AML-193 (cell line): Measurements from ENCODE around the gene CETP.
"Not testable (repeated sequence)": the region's sequence is repeated elsewhere in the genome, so short reads cannot be mapped to it uniquely, and the experiment has no call there.

Experiments
- DNase-seq, 2 experiments: peaks; one replicate each; lab custom pipeline; 2025; lab: John Stamatoyannopoulos, UW

CETP gene

DNA sequence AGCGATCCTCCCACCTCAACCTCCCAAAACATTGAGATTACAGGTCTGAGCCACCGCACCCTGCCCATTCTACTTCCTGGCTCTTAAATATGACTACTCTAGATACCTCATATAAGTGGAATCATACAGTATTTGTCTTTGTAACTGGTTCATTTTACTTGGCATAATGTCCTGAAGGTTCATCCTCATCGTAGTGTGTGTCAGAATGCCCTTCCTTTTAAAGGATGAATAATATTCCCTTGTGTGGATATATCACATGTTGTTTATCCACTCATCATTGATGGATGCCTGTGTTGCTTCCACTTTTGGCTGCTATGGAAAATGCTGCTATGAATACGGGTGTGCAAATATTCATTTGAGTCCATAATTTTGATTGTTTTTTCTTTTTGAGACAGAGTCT lies 5.7 kb upstream of the CETP start:
- no peak for DNase-seq

DNA sequence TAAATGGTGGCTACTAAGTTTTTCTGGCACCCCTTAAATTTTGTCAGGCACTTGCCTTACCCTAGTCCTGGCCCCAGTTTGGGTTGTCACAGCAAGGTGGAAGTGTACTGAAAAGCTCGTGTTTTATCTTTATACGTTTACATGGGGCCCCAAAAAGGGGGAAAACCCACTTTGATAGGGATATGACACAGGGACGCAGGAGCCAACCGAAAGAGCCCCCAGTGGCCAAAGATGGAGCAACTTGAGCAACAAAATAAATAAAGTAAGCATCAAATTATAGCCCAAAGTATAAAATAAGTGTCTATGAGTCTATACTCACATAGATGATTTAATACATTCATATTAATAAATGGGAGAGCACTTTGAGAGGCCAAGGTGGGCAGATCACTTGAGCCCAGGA lies 5.0 kb upstream of the CETP start:
- DNase-seq, result no peak

DNA sequence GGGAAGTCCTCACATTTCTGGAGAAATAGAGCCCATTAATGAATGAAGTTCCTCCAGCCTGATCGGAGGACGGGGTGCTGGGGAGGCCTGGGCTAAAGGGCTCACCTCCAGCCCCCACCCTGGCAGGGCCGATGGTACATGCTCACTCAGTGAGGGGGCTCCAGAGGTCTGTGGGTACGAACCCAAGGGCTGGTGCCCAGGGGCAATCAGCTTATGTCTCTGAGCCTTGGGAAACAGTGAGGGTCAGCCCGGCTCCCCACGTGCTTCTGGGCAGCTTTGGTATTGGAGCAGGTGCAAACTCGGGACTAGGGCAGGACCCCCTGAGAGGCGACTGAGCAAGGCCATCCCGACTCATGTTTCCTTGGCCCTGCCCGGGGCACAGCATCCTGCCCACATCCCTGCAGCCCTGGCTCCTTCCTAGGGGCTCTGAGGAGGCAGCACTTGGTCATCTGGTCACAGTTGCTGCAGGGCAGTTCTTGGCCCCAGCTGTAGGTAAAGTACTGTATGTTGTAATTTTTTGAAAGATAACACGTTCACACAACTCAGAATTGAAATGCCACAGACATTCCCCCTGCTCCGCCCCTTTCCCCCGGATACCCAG lies 969 bp upstream of the CETP start:
- no peak for DNase-seq

DNA sequence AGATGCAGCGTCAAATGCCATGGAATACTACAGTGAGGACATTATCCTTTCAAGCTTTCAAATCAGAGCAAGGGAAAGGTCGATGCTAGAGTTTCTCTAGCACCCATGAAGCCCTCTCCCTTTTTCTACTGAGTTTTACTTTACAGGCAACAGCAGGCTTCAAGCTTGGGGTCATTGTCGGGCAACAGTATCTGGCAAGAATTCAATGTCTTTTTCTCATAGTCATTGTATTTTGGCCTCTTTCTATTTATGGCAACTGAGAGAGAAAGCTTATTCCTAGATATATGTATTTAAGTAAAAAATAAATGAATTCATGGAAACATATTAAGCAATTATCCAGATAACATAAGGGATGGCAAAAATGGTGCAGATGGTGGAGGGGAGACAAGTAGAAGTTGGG lies 364 bp upstream of the CETP start:
- no peak for DNase-seq

DNA sequence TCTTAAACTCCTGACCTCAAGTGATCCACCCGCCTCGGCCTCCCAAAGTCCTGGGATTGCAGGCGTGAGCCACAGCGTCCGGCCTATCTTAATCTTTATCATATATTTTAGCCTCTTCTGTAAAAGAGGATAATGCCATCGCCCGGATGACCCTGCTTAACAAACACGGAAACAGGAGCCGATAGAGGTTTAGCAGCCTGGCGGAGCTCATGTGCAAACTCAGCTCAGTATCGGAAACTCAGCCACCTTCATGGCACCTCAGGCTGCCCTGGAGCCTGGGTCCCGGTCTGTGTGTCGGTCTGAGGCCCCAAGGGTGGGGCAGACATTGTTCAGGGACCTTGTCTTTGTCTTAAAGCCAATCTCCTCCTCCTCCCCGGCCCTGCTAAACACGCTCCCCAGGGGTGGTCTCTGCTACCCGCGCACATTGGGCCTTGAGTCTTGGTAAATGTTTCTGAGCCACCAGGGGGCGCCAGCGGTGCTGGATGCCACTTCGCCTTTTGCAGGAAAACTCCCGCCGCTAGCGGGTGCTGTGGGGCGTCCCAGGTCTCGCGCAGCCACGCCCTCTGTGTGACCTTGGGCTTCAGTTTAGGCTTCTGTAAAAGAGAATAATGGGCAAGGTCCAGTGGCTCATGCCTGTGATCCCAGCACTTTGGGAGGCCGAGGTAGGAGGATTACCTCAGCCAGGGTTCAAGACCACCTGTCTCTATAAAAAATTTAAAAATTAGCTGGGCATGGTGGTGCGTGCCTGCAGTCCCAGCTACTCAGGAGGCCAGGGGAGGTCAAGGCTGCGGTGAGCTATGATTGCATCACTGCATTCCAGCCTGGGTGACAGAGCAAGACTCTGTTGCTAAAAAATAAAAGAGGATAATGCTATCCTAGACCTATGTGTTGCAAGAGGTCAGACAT lies 2.7 kb downstream of the CETP start:
- peak; percentile 83 to 88 for DNase-seq

DNA sequence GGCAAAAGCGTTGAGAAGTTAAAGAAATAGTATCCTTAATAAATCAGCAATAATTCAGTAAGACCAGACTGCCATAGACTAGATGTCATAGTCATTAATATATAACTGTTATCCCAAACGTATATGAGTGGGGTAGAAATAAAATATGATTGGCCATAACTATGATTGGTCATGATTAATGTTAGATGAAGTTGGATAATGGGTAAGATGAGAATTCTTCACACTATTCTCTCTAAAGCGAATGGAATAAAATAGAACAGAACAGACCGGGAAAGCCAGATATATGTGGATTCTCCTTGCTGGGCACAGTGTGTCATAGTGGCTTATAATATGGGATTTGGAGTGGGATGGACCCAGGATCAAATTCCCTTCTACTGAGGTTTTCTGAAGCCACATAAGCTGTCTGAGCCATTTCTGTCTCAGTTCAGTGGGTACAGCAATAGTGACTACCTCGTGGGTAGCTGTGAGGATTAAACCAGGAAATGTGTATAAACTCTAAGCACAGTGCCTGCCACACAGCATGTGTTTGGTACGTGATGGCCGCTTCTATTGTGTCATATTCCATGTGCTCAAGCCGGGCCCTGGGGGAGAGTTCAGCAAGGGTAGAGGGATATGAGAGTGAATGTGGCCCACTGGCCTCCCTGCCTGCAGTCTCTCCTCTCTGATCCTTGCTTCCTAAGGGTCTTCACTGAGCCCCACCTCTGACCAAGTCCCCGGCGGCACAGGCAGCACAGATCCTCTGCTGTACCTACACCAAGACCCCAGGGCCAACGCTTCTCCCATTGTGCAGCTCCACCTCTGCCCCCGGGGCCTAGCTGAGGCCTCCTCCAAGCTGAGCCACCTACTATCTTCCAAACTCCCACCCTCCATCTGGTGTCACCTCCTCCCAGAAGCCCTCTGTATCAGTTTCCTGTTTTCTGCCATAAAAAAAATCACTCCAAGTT lies 3.7 kb downstream of the CETP start:
- no peak for DNase-seq

DNA sequence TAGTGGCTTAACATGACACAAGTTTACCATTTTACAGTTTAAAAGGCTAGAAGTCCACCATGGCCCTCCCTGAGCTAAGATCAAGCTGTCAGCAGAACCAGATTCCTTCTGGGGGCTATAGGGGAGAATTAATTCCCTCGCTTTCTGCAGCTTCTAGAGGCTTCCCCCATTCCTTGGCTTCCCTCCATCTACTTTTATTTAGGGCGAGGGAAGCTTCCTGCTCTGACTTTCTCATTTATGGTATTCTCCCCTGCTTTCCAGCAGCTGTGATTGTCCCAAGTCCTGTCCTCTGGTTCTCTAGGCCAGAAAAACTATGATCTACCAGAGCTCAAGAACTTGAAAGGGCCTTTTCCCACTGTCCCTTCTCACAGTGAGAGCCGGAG lies 4.3 kb downstream of the CETP start:
- no peak for DNase-seq

DNA sequence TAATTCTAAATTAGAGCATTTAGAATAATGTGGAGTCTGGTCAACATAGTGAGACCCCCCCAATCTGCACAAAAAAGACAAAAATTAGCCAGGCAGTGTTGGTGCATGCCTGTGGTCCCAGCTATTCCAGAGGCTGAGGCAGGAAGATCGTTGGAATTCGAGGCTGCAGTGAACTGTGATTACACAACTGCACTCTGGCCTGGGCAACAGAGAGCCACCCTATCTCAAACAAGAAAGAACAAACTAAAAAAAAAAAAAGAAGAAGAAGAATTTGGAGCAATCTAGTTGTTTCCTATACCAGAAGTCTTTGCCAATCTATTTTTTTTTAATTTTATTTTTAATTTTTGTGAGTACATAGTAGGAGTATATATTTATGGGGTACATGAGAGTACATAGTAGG lies 6.0 kb downstream of the CETP start:
- DNase-seq, result peak in 1 of 2 experiments; percentile 20

DNA sequence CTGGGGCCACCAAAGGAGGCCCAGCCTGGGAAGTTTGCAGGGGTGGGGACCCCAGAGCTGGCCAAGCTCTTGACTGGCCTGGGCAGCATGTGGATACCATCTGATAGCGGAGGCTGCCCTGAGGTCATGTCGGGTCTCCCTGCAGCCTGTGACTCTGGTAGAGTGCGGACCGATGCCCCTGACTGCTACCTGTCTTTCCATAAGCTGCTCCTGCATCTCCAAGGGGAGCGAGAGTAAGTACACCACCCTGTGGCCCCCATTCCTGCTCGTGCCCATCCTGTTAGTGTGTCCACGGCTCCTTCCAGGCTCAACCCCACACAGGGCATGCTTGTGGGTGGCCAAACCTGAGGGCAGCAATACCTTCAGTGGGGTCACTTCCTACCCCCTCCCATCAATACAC lies 8.0 kb downstream of the CETP start:
- DNase-seq, result no peak

DNA sequence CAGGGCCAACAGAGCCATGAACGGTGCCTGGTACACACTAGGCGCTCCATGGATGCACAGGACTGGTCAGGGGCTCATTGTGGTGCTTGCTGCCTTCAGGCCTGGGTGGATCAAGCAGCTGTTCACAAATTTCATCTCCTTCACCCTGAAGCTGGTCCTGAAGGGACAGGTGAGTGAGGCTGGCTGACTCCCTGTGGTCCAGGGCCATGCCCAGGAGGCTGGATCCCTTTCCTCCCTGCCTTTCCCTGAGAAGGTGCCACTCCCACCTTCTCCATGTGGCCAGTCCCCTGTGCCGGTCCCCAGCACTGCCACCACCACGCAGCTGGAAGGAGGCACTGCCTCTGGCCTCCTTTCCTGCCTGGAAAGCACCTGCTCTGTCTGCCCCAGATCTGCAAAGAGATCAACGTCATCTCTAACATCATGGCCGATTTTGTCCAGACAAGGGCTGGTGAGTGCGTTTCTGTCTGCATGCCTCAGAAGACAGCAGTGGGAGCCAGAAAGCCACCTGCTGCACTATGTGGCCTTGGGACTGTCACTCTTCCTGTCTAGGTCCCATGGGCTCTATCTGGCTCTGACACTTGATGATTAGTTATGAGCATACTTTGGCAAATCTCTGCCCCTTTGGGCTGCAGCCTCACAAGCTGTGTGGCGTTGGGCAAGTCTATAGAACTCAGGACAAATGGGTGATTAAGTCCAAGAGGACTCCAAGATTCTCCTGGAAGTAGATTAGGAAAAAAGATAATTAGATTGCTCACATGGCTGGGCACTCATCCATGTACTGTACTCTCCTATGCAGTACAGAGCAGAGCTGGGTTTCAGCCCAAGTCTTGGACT lies 9.4 kb downstream of the CETP start:
- no peak for DNase-seq

DNA sequence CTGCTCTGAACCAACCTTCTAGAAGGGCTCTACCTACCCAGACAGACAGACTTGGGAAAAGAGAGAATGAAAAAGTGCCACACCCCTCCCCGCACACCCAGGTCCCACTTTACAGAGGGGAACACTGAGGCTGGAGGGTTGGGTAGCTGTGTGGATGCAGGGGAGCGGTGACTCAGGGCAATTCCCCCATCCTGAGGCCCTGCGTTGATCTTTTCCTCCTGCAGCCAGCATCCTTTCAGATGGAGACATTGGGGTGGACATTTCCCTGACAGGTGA lies 10.0 kb downstream of the CETP start:
- DNase-seq, result no peak

DNA sequence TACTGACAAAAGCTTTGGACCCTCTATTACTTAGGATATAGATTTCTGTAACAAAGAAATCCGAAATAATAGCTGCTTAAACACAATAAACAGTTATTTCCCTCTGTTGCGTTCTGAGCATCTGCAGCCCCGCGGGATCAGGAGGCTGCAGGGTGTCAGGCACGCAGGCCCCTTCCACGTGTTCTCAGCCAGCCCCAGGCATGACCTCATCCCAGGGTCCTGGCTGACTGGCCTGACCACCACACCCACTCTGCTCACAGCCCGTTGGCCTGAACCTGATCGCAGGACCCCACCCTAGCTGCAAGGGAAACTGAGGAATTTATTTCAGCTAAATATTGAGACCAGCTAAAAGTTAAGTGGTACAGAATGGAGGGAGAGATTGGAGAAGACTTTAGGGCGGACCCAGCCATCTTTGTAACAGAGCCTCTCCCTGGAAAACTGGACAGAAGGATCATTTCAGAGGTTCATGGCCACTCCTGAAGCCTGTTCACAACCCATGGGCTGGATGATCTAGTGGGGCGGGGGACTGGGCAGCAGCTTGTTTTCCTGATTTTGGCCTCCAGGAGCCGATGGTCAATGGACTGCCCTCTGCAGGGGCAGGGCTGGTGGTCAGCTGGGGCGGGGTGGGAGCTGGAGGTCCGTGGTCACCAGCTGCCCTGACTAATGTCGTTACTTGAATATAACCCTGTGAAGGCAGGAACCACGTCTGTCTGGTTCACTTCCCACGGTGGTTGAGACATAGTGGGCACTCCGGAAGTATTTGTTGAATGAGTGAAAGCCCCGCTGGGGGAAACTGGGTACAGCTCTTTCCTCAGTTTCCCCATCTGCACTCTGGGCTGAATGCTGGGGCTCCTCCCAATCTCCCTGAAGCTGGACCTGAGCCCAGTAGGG lies 10.9 kb downstream of the CETP start:
- DNase-seq, result no peak

DNA sequence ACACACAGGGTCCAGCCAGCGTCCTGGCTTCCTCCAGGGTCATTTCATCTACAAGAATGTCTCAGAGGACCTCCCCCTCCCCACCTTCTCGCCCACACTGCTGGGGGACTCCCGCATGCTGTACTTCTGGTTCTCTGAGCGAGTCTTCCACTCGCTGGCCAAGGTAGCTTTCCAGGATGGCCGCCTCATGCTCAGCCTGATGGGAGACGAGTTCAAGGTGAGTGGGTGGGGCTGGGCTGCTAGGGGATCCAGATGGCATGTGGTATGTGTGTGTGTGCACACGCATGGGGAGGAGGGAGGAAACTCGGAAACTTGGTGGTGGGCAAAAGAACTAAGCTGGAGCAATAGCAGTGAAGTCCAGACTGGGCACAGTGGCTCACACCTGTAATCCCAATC lies 11.5 kb downstream of the CETP start:
- no peak for DNase-seq

DNA sequence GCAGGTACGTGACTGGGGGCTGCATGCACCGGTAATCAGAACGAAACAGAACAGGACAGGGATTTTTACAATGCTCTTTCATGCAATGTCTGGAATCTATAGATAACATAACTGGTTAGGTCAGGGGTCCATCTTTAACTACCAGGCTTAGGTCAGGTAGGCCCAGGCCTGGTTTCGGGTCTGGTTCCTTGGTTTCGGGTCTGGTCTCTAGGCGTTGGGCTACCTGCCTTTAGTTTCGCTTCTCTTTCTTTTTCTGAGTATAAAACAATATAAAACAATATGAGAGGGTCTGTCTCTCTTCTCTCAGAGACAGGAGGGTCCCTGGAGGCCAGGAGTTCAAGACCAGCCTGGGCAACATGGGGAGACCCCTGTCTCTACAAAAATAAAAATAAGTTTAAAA lies 12.1 kb downstream of the CETP start:
- not testable (repeated sequence) for DNase-seq

DNA sequence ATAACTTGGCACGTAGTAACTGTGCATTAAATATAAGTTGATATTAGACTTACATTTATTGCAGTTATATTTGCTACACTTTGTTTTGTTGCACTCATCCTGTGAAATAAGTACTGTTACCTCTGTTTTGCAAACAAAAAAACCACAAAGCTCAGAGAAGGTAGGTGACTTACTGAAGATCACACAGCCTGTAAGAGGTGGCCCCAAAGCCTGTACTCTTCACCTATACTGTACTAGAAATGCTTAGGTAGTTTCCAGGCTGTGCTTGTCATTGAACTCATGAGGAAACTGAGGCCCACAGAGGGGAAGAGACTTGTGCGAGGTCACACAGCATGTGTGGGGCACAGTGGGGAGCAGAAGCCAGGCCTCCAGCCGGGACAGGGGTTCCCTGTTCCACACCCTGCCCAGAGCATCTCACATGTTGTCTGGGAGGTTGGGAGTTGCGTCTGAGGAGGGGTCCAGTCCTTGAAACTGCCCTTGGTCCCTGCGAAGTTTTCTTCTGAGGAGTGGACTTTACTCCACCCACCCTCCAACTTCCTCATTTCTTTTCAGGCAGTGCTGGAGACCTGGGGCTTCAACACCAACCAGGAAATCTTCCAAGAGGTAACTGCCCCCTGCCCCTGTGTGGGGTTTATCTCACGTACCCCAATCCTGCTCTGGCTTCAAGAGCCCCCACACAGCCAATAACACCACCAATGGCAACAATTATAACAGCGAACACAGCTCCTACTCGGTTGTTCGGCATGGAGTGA lies 13.0 kb downstream of the CETP start:
- DNase-seq, result no peak

DNA sequence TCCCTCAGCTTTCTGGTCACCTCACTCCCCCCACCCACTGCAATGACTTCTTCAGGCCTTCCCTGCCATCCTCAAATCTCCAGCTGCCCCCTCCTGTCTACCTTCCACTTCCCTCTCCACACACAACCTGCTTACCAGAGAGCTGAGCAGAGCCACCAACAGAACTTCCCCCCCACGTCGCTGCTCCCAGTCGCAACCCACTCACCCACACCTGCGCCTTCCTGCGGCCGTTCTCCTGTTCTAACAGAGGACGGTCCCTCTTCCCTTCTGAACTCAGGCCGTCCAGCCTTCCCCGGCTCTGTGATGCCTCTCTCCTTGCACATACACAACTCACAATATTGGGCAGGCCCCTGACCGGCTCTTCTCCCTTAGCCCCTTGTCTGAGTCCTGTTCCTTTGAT lies 14.0 kb downstream of the CETP start:
- DNase-seq, result no peak

DNA sequence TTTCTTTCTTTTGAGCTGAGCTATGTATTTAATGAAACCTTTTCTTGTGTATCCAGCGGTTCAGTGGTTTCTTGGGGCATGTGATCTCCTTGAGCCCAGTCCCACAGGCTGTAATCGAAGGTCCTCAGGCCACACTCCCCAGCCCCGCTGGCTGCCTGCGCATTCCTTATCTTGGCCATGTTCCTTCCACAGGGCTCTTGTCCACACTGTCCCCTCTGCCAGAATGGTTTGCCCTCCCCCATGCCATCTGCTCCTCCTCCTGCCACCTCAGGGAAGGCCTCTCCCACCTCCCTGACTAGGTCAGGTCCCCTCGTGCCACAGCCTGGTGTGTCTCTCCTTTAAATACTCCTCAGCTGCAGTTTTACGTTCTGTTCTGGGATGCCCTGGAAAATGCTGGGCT lies 15.5 kb downstream of the CETP start:
- no peak for DNase-seq

DNA sequence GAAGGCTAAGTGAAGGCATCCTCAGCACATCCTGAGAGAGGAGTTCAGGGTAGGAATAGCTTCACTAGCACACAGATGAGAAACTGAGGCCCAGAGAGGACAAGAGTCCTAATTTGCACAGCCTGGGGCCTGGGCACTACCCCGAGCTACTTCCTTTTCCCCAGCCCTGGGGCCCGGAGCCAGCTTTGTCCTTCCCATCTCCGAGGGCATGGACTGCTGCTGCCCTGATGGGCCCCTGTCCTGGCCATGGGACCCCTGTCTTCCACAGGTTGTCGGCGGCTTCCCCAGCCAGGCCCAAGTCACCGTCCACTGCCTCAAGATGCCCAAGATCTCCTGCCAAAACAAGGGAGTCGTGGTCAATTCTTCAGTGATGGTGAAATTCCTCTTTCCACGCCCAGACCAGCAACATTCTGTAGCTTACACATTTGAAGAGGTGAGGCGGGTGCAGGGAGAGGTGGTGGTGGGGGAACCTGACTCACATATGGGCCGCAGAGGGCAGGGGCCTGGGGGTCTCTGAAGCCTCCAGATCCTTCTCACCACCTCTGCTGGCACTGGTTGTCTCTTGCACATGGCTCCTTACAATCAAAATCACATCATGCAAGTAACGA lies 16.2 kb downstream of the CETP start:
- DNase-seq, result peak; percentile 14 to 15

DNA sequence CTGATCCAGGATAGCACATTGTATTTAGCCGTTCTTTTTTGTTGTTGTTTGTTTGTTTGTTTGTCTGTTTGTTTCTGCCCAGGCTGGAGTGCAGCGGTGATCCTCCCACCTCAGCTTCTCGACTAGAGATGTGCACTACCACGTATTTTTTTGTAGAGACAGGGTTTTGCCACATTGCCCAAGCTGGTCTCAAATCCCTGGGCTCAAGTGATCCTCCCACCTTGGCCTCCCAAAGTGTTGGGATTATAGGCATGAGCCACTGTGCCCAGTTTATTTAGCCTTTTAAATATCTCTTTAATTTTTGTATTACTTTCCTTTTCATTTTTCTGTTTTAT lies 18.4 kb downstream of the CETP start:
- no peak for DNase-seq
